ENCODE measurements around the gene LAYN.

The LAYN gene

DNA sequence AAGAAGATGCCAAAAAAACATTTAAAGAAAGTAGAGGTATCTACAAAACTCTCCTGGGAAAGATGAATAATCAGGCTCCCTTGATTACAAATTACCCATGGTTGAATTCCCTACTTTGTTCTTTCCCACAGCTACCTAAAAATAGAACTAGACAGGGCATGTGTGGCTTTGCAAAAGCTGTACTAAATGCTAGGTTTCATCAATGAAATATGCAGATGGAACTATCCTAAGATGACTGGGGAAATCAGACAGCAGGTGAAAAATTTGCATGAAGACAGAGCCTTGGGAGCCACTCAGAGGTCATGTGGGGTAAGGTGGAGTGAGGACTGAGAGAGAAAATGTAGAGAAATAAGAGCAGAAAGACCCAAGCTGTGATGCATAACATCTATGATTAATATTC is 14.7 kb downstream of the LAYN start:
- Histone ChIP-seq H3K4me1 (ENCODE audit: low read depth, poor library complexity, severe bottlenecking) (peaks cover 17% of the 10 kb centered on the region), H3K9ac (no peak overlapping the region), H3K27me3 (ENCODE audit: insufficient read depth, low read depth) (no peaks in the 10 kb centered on the region), H3K36me3 (ENCODE audit: insufficient read depth) (no peaks in the 10 kb centered on the region), H3K79me2 (ENCODE audit: insufficient read depth, low read depth) (no peaks in the 10 kb centered on the region), H2AFZ (ENCODE audit: low read depth) (no peak overlapping the region), H4K20me1 (ENCODE audit: insufficient read depth) (no peaks in the 10 kb centered on the region), H3K4me2 (no peak overlapping the region), H3K27ac (no peak overlapping the region), H3K4me3 (IDR thresholded peaks at IDR 0.05; ENCODE audit: insufficient read depth, low read depth, low read length) (no peak overlapping the region)
- TF ChIP-seq, protein P1, sequence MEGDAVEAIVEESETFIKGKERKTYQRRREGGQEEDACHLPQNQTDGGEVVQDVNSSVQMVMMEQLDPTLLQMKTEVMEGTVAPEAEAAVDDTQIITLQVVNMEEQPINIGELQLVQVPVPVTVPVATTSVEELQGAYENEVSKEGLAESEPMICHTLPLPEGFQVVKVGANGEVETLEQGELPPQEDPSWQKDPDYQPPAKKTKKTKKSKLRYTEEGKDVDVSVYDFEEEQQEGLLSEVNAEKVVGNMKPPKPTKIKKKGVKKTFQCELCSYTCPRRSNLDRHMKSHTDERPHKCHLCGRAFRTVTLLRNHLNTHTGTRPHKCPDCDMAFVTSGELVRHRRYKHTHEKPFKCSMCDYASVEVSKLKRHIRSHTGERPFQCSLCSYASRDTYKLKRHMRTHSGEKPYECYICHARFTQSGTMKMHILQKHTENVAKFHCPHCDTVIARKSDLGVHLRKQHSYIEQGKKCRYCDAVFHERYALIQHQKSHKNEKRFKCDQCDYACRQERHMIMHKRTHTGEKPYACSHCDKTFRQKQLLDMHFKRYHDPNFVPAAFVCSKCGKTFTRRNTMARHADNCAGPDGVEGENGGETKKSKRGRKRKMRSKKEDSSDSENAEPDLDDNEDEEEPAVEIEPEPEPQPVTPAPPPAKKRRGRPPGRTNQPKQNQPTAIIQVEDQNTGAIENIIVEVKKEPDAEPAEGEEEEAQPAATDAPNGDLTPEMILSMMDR (conservative IDR thresholded peaks at IDR 0.05; ENCODE audit: low read depth, low read length): no peak

DNA sequence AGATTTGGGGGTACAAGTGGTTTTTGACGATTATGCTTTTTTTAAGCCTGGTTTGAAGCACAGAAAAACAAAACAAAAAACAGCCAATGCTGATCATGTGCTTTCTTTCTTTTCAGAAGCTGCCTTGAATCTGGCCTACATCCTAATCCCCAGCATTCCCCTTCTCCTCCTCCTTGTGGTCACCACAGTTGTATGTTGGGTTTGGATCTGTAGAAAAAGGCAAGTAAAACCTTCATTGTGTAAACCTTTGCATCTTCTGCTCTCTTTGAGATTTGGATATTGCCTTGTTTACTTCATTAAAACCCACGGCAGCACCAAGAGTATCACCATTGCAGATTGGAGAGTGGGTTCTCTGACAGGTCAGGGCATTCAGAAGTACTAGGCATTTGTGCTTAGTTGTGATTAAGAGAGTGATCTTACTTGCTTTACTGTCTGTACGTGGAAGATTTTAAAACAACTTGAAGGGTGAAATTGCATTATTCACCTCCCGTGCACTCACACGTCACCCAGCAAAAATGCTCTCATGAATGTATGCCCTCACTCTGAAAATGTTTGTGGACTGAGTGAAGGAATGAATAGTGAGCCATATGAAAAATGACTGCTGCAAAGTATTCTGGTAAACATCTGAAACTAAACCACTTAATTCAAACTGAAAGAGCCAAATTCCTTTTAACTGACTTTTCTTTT is 17.0 kb downstream of the LAYN start:
- no peak overlapping the region for H3K4me3 ChIP-seq (IDR thresholded peaks at IDR 0.05; ENCODE audit: insufficient read depth, low read depth, low read length)
- H3K4me2 ChIP-seq: no peak overlapping the region
- H3K27ac ChIP-seq: no peak overlapping the region
- H4K20me1 ChIP-seq (ENCODE audit: insufficient read depth): no peaks in the 10 kb centered on the region
- H3K9ac ChIP-seq: no peak overlapping the region
- H3K27me3 ChIP-seq (ENCODE audit: insufficient read depth, low read depth): no peaks in the 10 kb centered on the region
- no peak overlapping the region for H2AFZ ChIP-seq (ENCODE audit: low read depth)
- no peaks in the 10 kb centered on the region for H3K36me3 ChIP-seq (ENCODE audit: insufficient read depth)
- TF ChIP-seq, protein P1 (conservative IDR thresholded peaks at IDR 0.05; ENCODE audit: low read depth, low read length): no peak
- H3K79me2 ChIP-seq (ENCODE audit: insufficient read depth, low read depth): no peaks in the 10 kb centered on the region
- H3K4me1 ChIP-seq (ENCODE audit: low read depth, poor library complexity, severe bottlenecking): peaks cover 17% of the 10 kb centered on the region

- Histone ChIP-seq H3K36me3 (ENCODE audit: insufficient read depth) (no peaks in the 10 kb centered on the region), H3K4me3 (IDR thresholded peaks at IDR 0.05; ENCODE audit: insufficient read depth, low read depth, low read length) (no peak overlapping the region), H2AFZ (ENCODE audit: low read depth) (no peak overlapping the region), H3K79me2 (ENCODE audit: insufficient read depth, low read depth) (no peaks in the 10 kb centered on the region), H4K20me1 (ENCODE audit: insufficient read depth) (no peaks in the 10 kb centered on the region), H3K9ac (no peak overlapping the region), H3K4me2 (no peak overlapping the region), H3K27me3 (ENCODE audit: insufficient read depth, low read depth) (no peaks in the 10 kb centered on the region), H3K4me1 (ENCODE audit: low read depth, poor library complexity, severe bottlenecking) (peaks cover 20% of the 10 kb centered on the region), H3K27ac (no peak overlapping the region)
- TF ChIP-seq, protein P1 (conservative IDR thresholded peaks at IDR 0.05; ENCODE audit: low read depth, low read length): no peak
These were observed 19.4 kb downstream of the LAYN start for GRCh38 chr11:111559800-111560464.

DNA sequence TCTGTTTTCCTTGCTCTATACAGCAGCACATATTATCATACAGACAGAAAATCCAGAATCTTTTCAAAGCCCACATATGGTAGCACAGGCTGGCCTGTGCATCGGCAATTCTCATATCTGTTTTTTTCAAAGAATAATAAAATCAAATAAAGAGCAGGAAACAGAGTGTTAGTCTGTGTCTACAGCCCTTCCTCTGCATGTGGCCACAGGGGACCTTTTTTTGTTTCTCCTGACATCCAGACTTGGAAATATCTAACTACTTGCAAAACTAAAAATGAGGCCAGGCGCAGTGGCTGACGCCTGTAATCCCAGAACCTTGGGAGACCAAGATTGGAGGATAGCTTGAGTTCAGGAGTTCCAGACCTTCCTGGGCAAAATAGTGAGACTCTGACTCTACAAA is 20.3 kb downstream of the LAYN start:
- peaks cover 25% of the 10 kb centered on the region for H3K4me1 ChIP-seq (ENCODE audit: low read depth, poor library complexity, severe bottlenecking)
- TF ChIP-seq, protein P1 (conservative IDR thresholded peaks at IDR 0.05; ENCODE audit: low read depth, low read length): no peak
- no peak overlapping the region for H3K27ac ChIP-seq
- H2AFZ ChIP-seq (ENCODE audit: low read depth): no peak overlapping the region
- no peaks in the 10 kb centered on the region for H3K36me3 ChIP-seq (ENCODE audit: insufficient read depth)
- no peak overlapping the region for H3K4me3 ChIP-seq (IDR thresholded peaks at IDR 0.05; ENCODE audit: insufficient read depth, low read depth, low read length)
- H3K4me2 ChIP-seq: no peak overlapping the region
- H3K9ac ChIP-seq: no peak overlapping the region
- no peaks in the 10 kb centered on the region for H3K79me2 ChIP-seq (ENCODE audit: insufficient read depth, low read depth)
- H4K20me1 ChIP-seq (ENCODE audit: insufficient read depth): no peaks in the 10 kb centered on the region
- no peaks in the 10 kb centered on the region for H3K27me3 ChIP-seq (ENCODE audit: insufficient read depth, low read depth)

Data from KMS-11 (cell line).